ENCODE data around the gene CABP4.
"Not testable (repeated sequence)": the region's sequence is repeated elsewhere in the genome, so short reads cannot be mapped to it uniquely, and the experiment has no call there.

CABP4 gene

DNA sequence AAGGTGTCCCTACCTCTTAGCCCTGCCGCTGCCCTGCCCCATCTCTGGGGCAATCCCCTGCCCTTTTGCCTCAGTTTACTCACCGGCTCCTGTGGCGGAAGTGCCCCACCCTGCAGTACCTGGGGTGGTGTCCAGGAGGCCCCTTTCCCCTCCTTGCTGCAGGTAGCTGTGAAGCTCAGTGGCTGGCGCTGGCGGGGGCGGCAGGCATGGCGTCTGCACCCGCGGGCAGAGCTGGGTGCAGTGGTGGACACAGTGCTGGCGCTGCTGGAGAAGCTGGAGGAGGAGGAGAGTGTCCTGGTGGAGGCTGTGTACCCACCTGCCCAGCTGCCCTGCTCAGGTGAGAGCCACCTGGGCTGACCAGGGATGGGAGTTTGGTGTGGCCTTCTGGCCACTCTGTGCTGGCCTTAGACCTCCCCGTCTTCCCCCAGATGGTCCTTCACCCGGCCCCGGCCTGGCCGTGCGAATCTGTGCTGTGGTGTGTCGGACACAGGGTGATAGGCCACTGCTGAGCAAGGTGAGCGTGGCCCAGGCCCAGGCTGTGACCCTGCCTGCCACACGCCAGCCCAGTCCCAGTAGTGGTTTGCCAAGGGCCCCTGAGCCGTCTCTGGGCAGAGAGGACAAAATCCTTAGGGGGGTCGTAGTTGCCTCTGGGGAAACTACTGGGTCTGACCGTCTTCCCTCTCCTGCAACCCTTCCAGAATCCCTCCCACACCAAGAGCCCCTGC is 35.7 kb upstream of the CABP4 start:
- no peak for DNase-seq

DNA sequence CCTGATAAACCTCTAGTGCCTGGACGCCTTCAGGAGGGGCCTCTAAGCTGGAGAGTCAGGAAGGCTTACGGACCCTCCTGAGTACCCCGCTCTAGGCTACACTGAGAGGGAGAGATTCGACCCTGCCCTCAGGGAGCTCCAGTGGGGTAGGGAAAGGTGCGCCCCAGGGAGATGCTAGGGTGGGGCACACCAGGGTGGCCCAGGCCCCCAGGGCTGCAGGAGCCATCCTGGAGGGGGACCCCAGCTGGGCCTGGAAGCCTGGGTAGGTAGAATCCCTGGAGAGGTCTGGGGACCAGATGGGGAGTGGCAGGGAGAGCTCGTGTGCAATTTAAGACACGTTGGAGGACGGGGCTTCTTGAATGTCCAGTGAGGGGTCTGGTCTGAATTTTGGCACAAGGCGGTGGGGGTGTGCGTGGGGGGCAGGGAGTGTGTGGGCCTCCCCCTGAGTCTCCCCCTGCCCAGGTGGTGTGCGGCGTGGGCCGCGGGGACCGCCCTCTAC is 35.0 kb upstream of the CABP4 start:
- no peak for DNase-seq

GRCh38 chr11:67420646-67421429 is 34.3 kb upstream of the CABP4 start:
- DNase-seq = peak; percentile 97

- no peak for DNase-seq
Observed at GRCh38 chr11:67421430-67422031, 33.6 kb upstream of the CABP4 start.

GRCh38 chr11:67422891-67423290 is 32.3 kb upstream of the CABP4 start:
- no peak for DNase-seq

- DNase-seq = no peak
Observed at GRCh38 chr11:67423466-67423865, 31.7 kb upstream of the CABP4 start.

DNA sequence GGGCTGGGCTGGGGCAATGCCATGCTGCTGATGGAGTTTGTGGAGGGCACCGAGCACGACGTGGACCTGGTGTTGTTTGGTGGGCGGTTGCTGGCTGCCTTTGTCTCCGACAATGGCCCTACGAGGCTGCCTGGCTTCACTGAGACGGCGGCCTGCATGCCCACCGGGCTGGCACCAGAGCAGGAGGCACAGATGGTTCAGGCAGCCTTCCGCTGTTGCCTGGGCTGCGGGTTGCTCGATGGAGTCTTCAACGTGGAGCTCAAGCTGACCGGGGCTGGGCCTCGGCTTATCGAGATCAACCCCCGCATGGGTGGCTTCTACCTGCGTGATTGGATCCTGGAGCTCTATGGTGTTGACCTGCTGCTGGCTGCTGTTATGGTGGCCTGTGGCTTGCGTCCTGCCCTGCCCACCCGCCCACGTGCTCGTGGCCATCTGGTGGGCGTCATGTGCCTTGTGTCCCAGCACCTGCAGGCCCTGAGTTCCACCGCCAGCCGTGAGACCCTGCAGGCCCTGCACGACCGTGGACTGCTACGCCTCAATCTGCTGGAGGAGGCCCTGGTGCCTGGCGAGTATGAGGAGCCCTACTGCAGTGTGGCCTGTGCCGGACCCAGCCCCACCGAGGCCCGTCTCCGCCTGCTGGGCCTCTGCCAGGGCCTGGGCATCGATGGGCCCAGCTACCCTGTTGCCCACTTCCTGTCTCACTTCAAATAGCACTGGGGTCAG is 31.1 kb upstream of the CABP4 start:
- DNase-seq = no peak

DNA sequence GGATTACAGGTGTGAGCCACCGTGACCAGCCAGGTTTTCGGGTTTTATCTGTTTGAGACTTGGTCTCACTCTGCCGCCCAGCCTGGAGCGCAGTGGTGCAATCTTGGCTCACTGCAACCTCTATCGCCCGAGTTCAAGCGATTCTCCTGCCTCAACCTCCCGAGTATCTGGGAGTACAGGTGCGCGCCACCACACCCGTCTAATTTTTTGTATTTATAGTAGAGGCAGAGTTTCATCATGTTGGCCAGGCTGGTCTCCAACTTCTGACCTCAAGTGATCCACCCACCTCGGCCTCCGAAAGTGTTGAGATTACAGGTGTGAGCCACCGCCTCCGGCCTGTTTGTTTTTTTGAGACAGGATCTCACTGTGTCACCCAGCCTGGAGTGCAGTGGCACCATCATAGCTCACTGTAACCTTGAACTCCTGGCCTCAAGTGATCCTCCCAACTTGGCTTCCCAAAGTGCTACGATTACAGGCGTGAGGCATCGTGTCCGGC is 27.7 kb upstream of the CABP4 start:
- DNase-seq = not testable (repeated sequence)

DNA sequence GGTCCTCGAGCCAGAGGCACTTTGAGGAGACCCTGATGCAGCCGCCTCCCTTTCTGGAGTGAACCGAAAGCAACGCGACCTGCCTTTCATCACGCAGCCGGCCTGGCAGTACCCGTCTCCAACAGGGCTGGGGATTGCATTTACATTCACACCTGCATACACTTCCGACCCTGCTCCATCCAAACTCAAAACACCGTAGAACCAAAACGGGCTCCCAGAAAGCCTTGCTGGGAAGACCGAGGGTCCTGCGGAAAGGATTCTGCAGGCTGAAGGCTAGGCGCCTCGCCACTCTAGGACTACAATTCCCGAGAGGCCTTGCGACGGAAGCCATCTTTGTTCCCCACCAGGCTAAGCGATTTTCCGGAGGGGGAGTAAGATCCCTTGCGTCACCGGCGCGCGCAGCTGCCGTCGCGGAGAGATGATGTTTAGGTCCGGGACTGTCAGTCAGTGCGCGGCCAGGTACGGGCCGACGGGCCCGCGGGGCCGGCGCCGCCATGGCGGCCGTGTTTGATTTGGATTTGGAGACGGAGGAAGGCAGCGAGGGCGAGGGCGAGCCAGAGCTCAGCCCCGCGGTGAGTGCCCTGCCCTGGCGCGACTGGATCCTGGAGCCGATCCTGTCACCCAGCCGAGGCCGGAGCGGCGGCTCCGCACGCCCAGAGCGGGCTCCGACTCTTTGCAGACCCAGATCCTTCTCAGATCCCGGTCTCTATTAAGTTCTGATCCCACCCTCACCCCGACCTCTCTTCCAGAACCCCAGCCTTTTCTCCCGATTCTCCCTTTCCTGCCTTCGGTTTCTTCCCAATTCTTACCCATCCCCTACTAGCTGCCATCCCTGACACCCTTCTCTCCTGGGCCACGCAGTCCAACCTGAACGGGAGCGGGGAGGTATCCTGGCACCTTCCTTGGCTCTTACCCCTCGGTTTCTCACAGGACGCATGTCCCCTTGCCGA is 26.8 kb upstream of the CABP4 start, which contains the start of gene RPS6KB2:
TSS of gene RPS6KB2 (plus strand) at position 443 of the 950 bp plus-strand sequence. CDS start at position 495, 52 bp downstream.
- peak; percentile 99 to 100 for DNase-seq

DNA sequence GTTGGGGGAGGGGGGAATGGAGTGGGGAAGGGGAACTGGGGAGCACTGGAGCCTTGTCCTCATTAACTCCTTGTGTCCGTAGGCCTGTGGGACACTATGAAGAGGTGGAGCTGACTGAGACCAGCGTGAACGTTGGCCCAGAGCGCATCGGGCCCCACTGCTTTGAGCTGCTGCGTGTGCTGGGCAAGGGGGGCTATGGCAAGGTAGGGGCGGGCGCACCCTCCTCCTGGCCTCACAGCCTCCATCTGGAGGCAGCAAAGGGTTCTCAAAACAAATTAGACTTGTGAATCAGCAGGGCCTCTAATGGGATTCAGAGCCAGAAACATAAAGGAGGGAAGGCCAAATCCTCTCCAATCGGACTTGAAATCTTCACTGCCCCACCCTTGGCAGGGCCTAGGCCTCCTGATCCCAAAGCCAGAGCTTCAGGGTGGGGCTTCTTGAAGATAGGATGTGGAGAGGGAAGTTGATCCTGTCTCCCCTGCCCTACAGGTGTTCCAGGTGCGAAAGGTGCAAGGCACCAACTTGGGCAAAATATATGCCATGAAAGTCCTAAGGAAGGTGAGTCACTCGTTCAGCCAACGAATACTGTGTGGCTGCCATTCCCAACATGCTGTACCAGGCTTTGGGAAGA is 26.0 kb upstream of the CABP4 start:
- DNase-seq = no peak

GRCh38 chr11:67429722-67430121 is 25.4 kb upstream of the CABP4 start:
- DNase-seq = no peak

DNA sequence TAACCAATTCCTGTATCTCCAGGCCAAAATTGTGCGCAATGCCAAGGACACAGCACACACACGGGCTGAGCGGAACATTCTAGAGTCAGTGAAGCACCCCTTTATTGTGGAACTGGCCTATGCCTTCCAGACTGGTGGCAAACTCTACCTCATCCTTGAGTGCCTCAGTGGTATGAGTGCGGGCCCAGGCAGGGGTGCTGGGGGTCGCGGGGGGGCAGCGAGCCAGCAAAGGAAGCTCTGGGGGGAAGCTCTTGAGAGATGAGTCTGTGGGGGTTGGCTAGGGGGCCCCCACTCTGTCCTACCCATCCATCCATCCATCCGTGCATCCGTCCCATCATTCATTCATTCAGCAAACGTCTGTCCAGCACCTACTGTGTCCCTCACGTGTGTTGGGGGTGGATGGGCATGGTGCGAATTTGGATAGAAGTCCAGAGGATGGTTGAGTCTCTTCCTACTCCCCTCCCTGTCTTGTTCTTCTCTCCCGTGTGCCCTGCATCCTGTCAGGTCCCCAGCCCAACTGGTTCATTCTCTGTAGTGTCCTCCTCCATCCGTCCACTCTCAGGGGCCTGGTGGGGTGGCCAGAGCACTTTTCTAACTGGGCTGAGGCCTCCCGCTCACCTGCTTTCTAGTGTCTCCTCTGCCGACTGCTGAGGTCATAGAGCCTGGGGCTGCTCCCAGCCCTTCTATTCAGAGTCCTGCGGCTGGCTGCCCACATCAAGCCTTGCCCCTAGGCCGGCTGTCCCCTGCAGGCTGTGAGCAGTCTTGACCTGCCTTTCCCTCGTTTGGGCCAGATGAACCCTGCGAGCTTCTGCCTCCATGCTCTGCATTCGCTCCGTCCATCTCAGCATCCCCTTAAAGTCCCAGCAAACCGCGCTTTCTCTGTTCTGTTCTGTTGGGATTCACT is 23.6 kb upstream of the CABP4 start:
- no peak for DNase-seq

GRCh38 chr11:67432655-67433349 is 22.4 kb upstream of the CABP4 start:
- DNase-seq = no peak

DNA sequence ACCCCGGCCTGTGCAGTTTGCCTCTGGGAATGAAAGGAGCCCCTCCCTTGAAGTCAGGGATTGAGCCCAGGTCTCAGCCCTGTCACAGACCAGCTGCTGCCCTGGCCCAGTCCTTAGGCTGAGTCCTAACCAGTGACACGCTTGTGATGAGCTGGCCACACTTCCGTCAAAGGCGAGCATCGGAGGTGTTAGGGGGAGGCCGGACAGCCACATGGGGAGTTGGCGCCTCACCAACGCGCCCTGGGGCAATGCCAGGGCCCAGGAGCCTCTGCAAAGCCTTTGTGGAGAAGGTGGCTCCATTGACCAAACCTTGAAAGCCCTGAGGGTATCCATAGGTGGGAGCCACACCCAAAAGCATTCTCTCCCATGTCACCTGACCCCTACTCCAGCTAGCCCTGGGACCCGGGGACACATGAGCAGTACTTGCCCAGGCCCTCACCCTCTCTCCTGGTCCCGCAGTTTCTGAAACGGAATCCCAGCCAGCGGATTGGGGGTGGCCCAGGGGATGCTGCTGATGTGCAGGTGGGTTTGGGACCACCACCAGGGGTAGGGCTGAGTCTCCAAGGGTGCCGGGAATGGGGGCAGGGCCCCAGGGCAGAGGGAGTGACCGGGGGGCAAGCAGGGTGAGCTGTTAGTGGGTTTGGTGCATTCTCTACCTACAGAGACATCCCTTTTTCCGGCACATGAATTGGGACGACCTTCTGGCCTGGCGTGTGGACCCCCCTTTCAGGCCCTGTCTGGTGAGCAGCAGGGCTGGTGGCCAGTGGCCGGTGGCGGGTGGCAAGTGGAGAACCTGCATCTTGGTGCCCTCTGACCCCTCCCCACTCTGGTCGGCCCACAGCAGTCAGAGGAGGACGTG is 21.4 kb upstream of the CABP4 start:
- DNase-seq = no peak

GRCh38 chr11:67434395-67434881 is 20.7 kb upstream of the CABP4 start:
- DNase-seq = no peak

- DNase-seq = no peak
Observed at GRCh38 chr11:67435031-67435726, 20.0 kb upstream of the CABP4 start.

- no peak for DNase-seq
Observed at GRCh38 chr11:67435727-67436458, 19.3 kb upstream of the CABP4 start.

Measured in activated CD4-positive, alpha-beta T cell treated with anti-CD3 and anti-CD28 coated beads, Interleukin-2, amount 50 U/mL, for 4 hours (primary cell).